GM23338 (cell line): ENCODE measurements around the gene HORMAD2. TPM values are rescaled to one million over a fixed set of nuclear protein-coding genes. Genes with fewer than 3 reads are reported as not detected.

Experiments
- ATAC-seq: fragments of 200-7000 bp; cut with Tn5 transposase; 3 replicates; pipeline ENCODE4 v1.9.1; 2020
- DNase-seq: peaks from one replicate; pipeline ENCODE4 v3.0.0-alpha.2; 2015; ENCODE audit warnings: low spot score
- H2AFZ ChIP-seq: fragments of 200-600 bp; sonication (generic); 2 replicates; pipeline ENCODE4 v1.8.0; 2016; ENCODE audit warnings: antibody characterized with exemption, mild to moderate bottlenecking, moderate library complexity
- H3F3A ChIP-seq: fragments of 200-600 bp; sonication (generic); replicated peaks from 2 replicates; pipeline ENCODE4 v1.8.0; 2017; ENCODE audit warnings: antibody characterized with exemption, mixed run types, low read depth
- H3K27ac ChIP-seq: fragments of 200-600 bp; sonication (generic); 2 replicates; pipeline ENCODE4 v1.6.1; 2016; ENCODE audit warnings: low read depth
- H3K27me3 ChIP-seq: fragments of 200-600 bp; sonication (generic); 2 replicates; pipeline ENCODE4 v1.8.0; 2016; ENCODE audit warnings: mild to moderate bottlenecking, mixed run types, moderate library complexity; ENCODE audit not compliant: insufficient read depth
- H3K36me3 ChIP-seq: fragments of 200-600 bp; sonication (generic); 2 replicates; pipeline ENCODE4 v1.8.0; 2016; ENCODE audit warnings: mild to moderate bottlenecking; ENCODE audit not compliant: insufficient read depth
- H3K4me1 ChIP-seq: fragments of 200-600 bp; sonication (generic); 2 replicates; pipeline ENCODE4 v1.8.0; 2016; ENCODE audit warnings: mild to moderate bottlenecking, moderate library complexity; ENCODE audit not compliant: insufficient read depth
- H3K4me2 ChIP-seq: fragments of 200-600 bp; sonication (generic); 2 replicates; pipeline ENCODE4 v1.7.1; 2017; ENCODE audit warnings: mixed run types
- H3K4me3 ChIP-seq: fragments of 200-600 bp; sonication (generic); 2 replicates; pipeline ENCODE4 v1.6.1; 2016; ENCODE audit warnings: mixed run types
- H3K79me2 ChIP-seq: fragments of 200-600 bp; sonication (generic); replicated peaks from 2 replicates; pipeline ENCODE4 v1.8.0; 2017; ENCODE audit warnings: mild to moderate bottlenecking; ENCODE audit not compliant: insufficient read depth
- H3K9me2 ChIP-seq: fragments of 200-600 bp; sonication (generic); 2 replicates; pipeline ENCODE4 v1.8.0; 2017; ENCODE audit not compliant: insufficient read depth
- H4K20me1 ChIP-seq: fragments of 200-600 bp; sonication (generic); replicated peaks from 2 replicates; pipeline ENCODE4 v1.8.0; 2017; ENCODE audit warnings: mild to moderate bottlenecking; ENCODE audit not compliant: insufficient read depth
- H3K27ac Mint-ChIP-seq: 2 replicates; pipeline ENCODE4 v1.8.0; 2020; ENCODE audit warnings: inconsistent platforms, mild to moderate bottlenecking, moderate library complexity, mixed read lengths
- H3K27me3 Mint-ChIP-seq: 3 replicates; pipeline ENCODE4 v1.8.0; 2022; ENCODE audit warnings: low read depth, mild to moderate bottlenecking, moderate library complexity, mixed read lengths, inconsistent platforms; ENCODE audit not compliant: insufficient read depth, poor library complexity
- H3K36me3 Mint-ChIP-seq: 3 replicates; pipeline ENCODE4 v1.8.0; 2021; ENCODE audit warnings: low read depth, mild to moderate bottlenecking, inconsistent platforms, moderate library complexity, mixed read lengths
- H3K4me1 Mint-ChIP-seq: 3 replicates; pipeline ENCODE4 v1.8.0; 2020; ENCODE audit warnings: mild to moderate bottlenecking, inconsistent platforms, mixed read lengths
- H3K4me3 Mint-ChIP-seq: 3 replicates; pipeline ENCODE4 v1.8.0; 2021; ENCODE audit warnings: moderate library complexity, mild to moderate bottlenecking, inconsistent platforms, mixed read lengths
- H3K9me3 Mint-ChIP-seq: 3 replicates; pipeline ENCODE4 v1.8.0; 2020; ENCODE audit warnings: moderate library complexity, mild to moderate bottlenecking, inconsistent platforms, mixed read lengths
- CTCF ChIP-seq, 2 experiments: fragments of 200-600 bp in 1 of 2; sonication (generic) in 1 of 2; conservative IDR thresholded peaks; 2 replicates each; pipeline versions ENCODE4 v1.5.1 to v1.6.1; 2016 to 2017; ENCODE audit warnings: antibody characterized with exemption in 2 of 2, low read depth in 2 of 2, mild to moderate bottlenecking in 2 of 2, moderate library complexity in 1 of 2
- EZH2 ChIP-seq: fragments of 200-600 bp; sonication (generic); IDR thresholded peaks from one replicate; pipeline ENCODE4 v1.8.0; 2017; ENCODE audit warnings: antibody characterized with exemption, mild to moderate bottlenecking, low read depth; ENCODE audit not compliant: unreplicated experiment
- EZH2phosphoT487 ChIP-seq: fragments of 200-600 bp; sonication (generic); IDR thresholded peaks from one replicate; pipeline ENCODE4 v1.8.1; 2018; ENCODE audit warnings: antibody characterized with exemption; ENCODE audit not compliant: unreplicated experiment
- JUNB ChIP-seq: IDR thresholded peaks from one replicate; pipeline ENCODE4 v1.6.1; 2016; ENCODE audit warnings: antibody characterized with exemption; ENCODE audit not compliant: unreplicated experiment
- POLR2AphosphoS5 ChIP-seq: IDR thresholded peaks from 2 replicates; pipeline ENCODE4 v1.6.1; 2016; ENCODE audit warnings: antibody characterized with exemption, low read depth
- REST ChIP-seq: IDR thresholded peaks from one replicate; pipeline ENCODE4 v1.6.1; 2018; ENCODE audit warnings: antibody characterized with exemption; ENCODE audit not compliant: unreplicated experiment
- STAT1 ChIP-seq: IDR thresholded peaks from one replicate; pipeline ENCODE4 v1.6.1; 2016; ENCODE audit warnings: antibody characterized with exemption; ENCODE audit not compliant: unreplicated experiment
- ZNF114 ChIP-seq: fragments of 250-450 bp; sonication (Bioruptor Pico); IDR thresholded peaks from 2 replicates; pipeline ENCODE4 v1.5.0; 2020; ENCODE audit warnings: mild to moderate bottlenecking, moderate library complexity
- ZNF331 ChIP-seq: fragments of 250-450 bp; sonication (Bioruptor Pico); IDR thresholded peaks from 2 replicates; pipeline ENCODE4 v1.5.0; 2020; ENCODE audit warnings: low read depth, mild to moderate bottlenecking, moderate library complexity
- ZNF462 ChIP-seq: fragments of 250-450 bp; sonication (Bioruptor Pico); IDR thresholded peaks from 2 replicates; pipeline ENCODE4 v1.5.0; 2020; ENCODE audit warnings: mild to moderate bottlenecking, moderate library complexity
- polyA plus RNA-seq: library from polyadenylated mRNA; unstranded; fragments of >200 nt; fragmentation: Nextera tagmentation; extraction: Ambion mirVana; gene quantifications from 2 replicates; pipeline ENCODE4 v1.2.1, GENCODE V29; 2016
- total RNA-seq: library from RNA; depleted of rRNA; stranded (reverse); fragments of >200 nt; shearing (Covaris generic); gene quantifications from 2 replicates; pipeline ENCODE4 v1.2.3, GENCODE V29; 2014

HORMAD2 gene
- total and polyA plus RNA-seq, 2 experiments from 2014 or later = 0.40 TPM; not detected in 1

GRCh38 chr22:30185129-30185528, 104.9 kb downstream of the HORMAD2 start:
- Histone ChIP-seq H3K4me1 (peaks cover 31% of the 10 kb centered on the region), H3K9me2 (no peaks in the 10 kb centered on the region), H3K4me2 (no peak overlapping the region), H4K20me1 (no peaks in the 10 kb centered on the region), H3F3A (no peaks in the 10 kb centered on the region), H3K36me3 (no peaks in the 10 kb centered on the region), H2AFZ (no peak overlapping the region), H3K27ac (no peak overlapping the region), H3K27me3 (no peaks in the 10 kb centered on the region), H3K79me2 (no peaks in the 10 kb centered on the region), H3K4me3 (no peak overlapping the region)
- TF ChIP-seq JUNB = no peak
- TF ChIP-seq REST = no peak
- TF ChIP-seq ZNF331 = no peak
- no peak for TF ChIP-seq ZNF462 (CRISPR knock-in tag)
- no peak for TF ChIP-seq ZNF114 (CRISPR knock-in tag)
- TF ChIP-seq EZH2 = no peak
- TF ChIP-seq EZH2phosphoT487 = no peak
- TF ChIP-seq CTCF (conservative IDR thresholded peaks at IDR 0.05; ENCODE audit: low read depth in 2 of 2) = no peak
- TF ChIP-seq POLR2AphosphoS5 = no peak
- TF ChIP-seq STAT1 = no peak
- Mint-ChIP-seq H3K36me3 (no peaks in the 10 kb centered on the region), H3K4me3 (no peak overlapping the region), H3K27me3 (peaks cover 2% of the 10 kb centered on the region), H3K4me1 (peaks cover 24% of the 10 kb centered on the region; the same call in 2 of the 3 replicates), H3K9me3 (no peaks in the 10 kb centered on the region), H3K27ac (no peak overlapping the region)
- DNase-seq (no peak), ATAC-seq (no peak)
